ENCODE data around the gene OR10K2.
"Not testable (repeated sequence)": the region's sequence is repeated elsewhere in the genome, so short reads cannot be mapped to it uniquely, and the experiment has no call there.

OR10K2 gene, protein sequence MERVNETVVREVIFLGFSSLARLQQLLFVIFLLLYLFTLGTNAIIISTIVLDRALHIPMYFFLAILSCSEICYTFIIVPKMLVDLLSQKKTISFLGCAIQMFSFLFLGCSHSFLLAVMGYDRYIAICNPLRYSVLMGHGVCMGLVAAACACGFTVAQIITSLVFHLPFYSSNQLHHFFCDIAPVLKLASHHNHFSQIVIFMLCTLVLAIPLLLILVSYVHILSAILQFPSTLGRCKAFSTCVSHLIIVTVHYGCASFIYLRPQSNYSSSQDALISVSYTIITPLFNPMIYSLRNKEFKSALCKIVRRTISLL

GRCh38 chr1:158426137-158426536 lies at the start of gene OR10K2:
Gene OR10K2 (minus strand): TSS chr1:158426237. CDS start chr1:158420866, 5,371 bp downstream.
- DNase-seq (ENCODE audit: low spot score): no peak

DNA sequence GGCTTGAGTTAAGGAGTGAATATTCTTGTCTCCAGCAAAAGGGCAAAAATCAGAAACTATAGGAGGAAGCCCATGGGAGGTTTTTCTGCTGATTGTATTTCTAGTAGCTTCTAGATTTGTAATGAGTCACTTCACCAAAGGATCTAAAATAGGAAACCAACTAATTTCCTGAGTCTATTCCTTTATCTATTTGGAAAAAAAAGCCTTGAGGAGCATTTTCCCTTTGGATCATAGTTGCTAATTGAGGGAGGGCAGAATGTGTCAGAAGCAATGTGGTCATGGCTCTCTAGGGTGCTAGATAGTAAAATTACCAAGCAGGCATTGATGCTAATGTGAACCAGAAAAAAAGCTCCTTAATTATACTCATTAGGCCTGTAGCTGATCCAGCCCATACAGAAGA lies 45.9 kb upstream of the OR10K2 start, which contains the start of gene OR10R2:
OR10R2 (plus strand) TSS at position 301 of the 400 bp plus-strand sequence. CDS start 106 bp downstream, outside the sequence.
- DNase-seq (ENCODE audit: low spot score): no peak

- DNase-seq (ENCODE audit: low spot score): no peak
Observed at GRCh38 chr1:158461534-158461933, 35.5 kb upstream of the OR10K2 start, which contains the start of gene OR10K1. Gene OR10K1 (plus strand): TSS chr1:158461834. CDS start chr1:158465562, 3,728 bp downstream.

DNA sequence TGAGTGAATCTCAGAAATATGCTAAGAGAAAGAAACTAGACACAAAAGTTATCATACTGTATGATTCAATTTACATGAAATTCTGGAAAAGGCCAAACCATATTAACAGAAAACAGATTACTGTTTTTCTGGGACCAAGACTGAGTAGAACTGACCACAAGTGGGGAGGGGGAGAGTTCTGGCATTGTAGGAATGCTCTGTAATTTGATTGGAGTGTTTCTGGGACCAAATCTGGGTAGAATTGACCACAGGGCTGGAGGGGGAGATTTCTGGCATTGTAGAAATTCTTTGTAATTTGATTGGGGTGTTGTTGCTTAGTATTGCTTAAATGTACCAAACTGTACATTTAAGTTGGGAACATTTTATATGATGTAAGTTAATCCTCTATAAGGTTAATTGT lies 32.2 kb upstream of the OR10K2 start:
- no peak for DNase-seq (ENCODE audit: low spot score)

DNA sequence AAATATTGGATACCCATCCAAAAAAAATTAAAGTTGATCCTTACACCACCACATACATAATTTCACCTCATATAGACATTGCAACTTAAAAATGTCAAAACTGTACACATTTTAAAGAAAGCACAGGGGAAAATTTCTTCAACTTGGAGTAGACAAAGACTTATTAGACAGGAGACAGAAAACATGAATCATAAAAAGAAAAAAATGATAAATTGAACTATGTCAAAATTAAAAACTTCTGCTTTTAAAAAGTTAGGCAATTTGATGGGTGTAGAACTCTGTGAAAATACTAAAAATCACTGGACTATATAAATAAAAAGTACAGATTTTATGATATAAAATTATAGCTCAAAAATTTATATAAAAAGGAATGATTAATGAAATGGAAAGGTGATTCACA lies 31.2 kb upstream of the OR10K2 start:
- DNase-seq (ENCODE audit: low spot score): no peak

- no peak for DNase-seq (ENCODE audit: low spot score)
Observed at GRCh38 chr1:158454537-158454936, 28.5 kb upstream of the OR10K2 start.

DNA sequence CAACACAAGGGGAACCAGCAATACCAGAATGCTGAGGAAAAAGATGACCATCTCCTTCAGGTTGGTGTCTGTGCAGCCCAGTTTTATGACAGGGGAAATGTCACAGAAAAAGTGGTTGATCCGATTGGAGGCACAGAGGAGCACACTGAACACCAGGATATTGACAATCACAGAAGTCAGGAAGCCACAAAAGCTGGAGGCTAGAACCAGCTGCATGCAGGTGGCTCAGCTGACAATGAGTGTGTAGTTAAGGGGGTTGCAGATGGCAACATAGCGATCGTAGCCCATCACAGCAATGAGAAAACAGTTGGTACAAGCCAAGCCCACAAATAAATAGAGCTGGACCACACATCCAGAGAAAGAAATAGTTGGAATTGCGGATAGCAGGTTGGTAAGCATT lies 19.3 kb upstream of the OR10K2 start:
- DNase-seq (ENCODE audit: low spot score): no peak

DNA sequence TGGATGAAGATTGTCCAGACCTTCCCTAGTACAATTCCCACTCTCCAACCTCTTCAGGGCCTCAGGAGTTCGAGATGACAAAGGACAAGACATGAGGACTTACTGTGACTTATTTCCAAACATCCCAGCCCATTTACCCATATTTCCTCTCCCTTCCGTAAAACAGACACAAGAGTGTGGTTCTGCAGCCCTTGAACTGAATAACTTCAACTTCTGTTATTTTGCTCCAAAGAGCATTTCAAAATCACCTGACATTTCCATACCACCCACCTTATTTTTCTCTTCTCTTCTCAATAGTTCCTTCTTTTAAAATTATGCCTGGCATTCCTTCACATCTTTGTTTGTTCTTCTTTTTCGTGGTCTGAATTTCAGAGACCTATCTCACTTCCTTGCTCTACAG lies 8.7 kb upstream of the OR10K2 start:
- DNase-seq (ENCODE audit: low spot score): no peak

GRCh38 chr1:158430163-158430562 lies 4.1 kb upstream of the OR10K2 start:
- DNase-seq (ENCODE audit: low spot score): not testable (repeated sequence)

DNA sequence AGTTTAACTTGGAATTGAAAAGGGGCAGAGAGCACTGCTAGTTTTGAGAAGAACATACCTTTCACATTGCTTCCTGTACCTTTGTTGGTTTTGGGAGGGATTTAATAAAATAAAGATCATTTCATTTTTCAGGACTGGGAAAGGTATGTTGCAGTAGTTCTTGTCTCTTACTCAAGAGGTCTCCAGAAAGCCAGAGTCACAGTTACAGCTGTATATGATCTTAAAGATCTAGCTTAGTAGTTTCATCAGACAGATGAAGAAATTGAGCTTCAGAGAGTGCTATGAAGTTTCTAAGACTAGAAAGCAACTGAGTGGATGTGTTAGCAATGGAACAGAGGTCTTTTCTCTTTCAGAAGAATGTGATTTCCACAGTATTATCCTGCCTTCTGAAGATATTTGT lies 1.0 kb downstream of the OR10K2 start:
- DNase-seq (ENCODE audit: low spot score): no peak

DNA sequence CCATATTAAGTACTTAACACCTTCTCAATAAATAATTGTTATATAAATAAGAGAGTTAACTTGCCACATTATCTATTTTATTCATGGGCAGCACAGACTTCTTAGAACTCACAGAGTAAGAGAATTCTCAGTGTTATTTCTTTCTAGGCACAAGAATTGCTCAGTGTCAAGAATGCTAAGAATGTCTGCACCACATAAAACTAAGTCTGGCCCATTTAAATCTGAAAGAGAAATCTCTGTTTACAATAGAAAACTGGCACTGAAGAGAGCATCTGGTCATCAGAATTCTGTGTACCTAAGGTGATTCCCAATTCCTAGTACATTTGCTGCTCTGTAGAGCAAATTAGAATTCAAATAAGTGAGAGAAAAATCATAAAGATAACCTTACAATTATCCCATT lies 3.8 kb downstream of the OR10K2 start:
- DNase-seq (ENCODE audit: low spot score): no peak

GRCh38 chr1:158417586-158417985 lies 8.5 kb downstream of the OR10K2 start:
- no peak for DNase-seq (ENCODE audit: low spot score)

DNA sequence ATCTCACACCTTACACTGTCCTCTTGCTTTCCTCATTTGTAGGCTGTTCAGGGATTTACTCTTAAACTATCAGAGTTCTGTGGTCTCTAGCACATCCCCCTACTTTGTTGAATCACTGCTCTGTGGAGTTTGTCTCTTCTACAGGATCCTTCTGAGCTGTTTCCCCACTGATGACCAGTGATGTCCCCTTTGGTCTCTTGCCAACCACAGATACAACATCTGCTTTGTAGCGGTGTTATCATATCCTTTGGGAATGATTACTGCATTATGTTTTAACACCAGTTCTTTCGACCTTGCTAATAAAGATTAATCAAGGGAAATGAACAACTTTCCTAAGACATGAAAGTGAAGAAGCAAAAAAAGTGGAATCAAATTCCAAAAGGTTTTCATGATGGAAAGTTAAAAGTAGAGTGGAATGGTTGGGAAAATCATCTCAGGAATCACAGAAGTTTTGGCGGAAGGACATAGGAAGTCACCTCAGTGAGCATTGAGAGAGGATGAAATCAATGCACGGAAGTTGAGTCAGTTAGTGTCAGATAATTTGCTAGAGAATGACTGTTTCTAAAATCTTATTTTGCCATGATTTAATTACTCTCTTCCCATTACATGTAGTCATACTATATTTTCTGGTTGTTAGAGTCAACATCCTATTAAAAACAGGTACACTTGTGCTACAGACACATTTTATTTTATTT lies 11.2 kb downstream of the OR10K2 start:
- no peak for DNase-seq (ENCODE audit: low spot score)

GRCh38 chr1:158407092-158407491 lies 18.9 kb downstream of the OR10K2 start:
- DNase-seq (ENCODE audit: low spot score): no peak

DNA sequence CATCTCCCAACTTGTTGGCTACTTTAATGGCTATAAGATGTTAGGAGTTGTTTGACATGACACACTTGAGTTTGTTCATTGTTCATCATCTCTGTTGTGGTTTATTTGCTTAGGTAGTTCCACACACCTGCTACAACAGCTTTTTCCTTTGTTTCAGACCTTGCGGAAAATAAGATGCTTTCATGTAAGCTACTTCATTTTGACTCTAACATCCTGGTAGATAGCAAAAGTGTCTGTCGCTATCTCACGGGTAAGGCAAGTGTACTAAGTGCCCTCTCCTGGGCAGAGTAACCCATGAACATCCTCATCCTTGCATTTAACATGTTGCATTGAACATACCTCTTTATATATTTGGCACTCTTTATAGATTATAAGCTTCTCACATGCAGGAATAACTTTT lies 25.2 kb downstream of the OR10K2 start:
- DNase-seq (ENCODE audit: low spot score): no peak

- no peak for DNase-seq (ENCODE audit: low spot score)
Observed at GRCh38 chr1:158398818-158399514, 27.1 kb downstream of the OR10K2 start, which contains the start of gene OR10T2. Gene OR10T2 (minus strand): TSS chr1:158399466. CDS start chr1:158399466, 0 bp downstream.

GRCh38 chr1:158396646-158397045 lies 29.4 kb downstream of the OR10K2 start:
- no peak for DNase-seq (ENCODE audit: low spot score)

DNA sequence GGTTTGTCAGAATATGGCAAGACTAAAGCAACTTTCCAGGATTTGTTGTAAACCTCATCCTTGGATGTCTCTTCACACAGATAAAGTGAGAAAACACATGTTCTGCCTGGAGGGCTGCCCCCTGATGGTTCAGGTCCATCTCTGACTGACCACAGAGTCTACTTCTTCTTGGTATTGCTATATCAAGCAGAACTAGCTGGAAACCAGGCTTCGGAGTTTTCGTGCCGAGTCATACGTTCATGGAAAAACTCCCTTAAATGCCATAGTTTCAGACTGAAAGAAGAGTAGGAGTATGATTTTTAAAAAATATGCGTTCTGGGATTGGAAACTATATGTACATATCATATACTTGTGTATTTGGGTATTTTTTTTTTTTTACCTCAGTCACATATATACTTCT lies 32.6 kb downstream of the OR10K2 start:
- no peak for DNase-seq (ENCODE audit: low spot score)

DNA sequence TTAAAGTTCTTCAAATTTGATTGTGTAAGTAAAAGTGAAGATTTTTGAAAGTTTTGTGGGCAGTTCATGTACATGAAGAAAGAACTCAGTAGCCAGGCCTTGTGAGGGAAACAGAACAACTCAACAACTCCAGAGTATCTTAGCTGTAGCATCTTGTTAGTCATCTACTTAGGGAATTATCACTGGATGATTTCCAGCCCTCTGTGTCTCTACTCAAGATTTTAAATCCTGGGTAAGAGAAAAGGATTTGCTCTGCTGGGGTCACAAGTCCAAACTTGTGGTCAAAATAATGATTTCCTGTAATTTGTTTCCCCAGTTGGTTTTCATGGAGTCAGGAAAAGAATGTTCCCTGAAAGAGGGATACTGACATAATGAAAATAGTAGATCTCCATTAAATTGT lies 34.9 kb downstream of the OR10K2 start:
- no peak for DNase-seq (ENCODE audit: low spot score)

DNA sequence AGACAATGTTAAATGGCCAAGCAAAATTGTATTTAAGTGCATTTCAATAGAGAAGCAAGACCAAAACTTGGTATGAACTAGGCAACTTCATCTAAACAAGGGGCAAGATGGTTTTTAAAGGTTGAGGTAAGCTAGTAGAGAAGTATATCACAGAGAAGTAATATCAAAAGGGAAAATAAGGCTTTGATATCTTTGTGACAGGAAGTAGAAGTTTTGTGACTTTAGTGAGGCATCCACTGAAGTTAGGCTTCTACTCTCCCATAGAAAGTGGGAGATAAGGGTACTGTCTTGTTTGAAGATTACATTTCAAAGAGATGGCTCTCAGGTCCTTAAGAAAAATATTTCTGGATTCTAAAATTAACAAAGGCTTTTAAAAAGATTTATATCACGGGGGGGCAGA lies 35.7 kb downstream of the OR10K2 start:
- no peak for DNase-seq (ENCODE audit: low spot score)

GRCh38 chr1:158374860-158375259 lies 51.2 kb downstream of the OR10K2 start:
- no peak for DNase-seq (ENCODE audit: low spot score)

DNA sequence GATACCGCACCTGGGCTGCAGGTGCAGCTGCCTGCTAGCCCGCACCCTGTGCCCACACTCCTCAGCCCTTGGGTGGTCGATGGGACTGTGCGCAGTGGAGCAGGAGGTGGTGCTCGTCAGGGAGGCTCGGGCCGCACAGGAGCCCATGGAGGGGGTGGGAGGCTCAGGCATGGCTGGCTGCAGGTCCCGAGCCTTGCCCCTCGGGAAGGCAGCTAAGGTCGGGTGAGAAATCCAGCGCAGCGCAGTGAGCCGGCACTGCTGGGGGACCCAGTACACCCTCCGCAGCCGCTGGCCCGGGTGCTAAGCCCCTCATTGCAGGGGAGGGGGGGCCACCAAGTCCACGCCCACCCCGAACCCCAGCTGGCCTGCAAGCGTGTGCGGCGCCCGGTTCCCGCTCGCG lies 51.9 kb downstream of the OR10K2 start:
- not testable (repeated sequence) for DNase-seq (ENCODE audit: low spot score)
